Endothelial cell of hepatic sinusoid (primary cell): ENCODE results near the gene SMARCB1.
"Not testable (repeated sequence)": the region's sequence is repeated elsewhere in the genome, so short reads cannot be mapped to it uniquely, and the experiment has no call there.

Experiments
- in situ Hi-C: cut with HindIII; loops from 2 replicates; pipeline ENCODE4 v1.10.0; 2017; ENCODE audit warnings: low sequenced_read_pairs

The SMARCB1 gene

DNA sequence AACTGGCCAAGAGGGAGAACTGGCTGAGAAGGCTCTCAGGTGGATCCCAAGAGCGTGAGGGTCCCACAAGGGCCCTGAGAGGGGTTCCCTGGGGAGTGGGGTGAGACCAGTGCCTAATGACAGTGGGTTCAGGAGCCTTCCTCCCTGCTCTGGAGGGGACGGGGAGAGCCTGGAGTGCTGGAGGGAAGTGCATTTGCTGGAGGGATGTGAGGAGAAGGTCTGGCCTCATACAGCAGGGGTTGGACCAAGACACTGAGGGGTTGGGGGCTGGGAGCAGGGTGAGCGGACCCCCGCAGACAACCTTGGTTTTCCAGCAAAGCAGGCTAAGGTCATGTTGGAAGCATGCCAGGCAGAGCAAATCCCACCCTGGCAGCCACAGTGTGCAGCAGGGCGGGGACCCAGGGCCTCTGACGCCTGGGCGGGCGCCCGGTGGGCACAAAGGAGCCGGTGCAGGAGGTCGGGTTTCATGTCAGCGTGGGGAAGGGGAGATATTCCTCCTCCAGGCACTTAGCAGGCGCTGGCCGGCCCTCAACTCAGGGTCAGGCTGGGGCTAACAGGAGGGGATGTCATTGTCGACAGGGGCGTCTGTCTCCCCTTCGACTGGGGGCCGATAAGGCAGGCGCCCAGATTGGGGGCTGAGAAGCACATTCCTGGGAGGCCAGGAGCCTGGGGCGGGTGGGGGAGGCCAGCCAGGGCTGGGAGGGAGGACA is 55.1 kb downstream of the SMARCB1 start:
- in situ Hi-C loops = no loop called here

- in situ Hi-C loops = no loop called here
These were observed 55.8 kb downstream of the SMARCB1 start for GRCh38 chr22:23842599-23842998.

GRCh38 chr22:23844739-23845202 is 58.0 kb downstream of the SMARCB1 start:
- in situ Hi-C loops = no loop called here

DNA sequence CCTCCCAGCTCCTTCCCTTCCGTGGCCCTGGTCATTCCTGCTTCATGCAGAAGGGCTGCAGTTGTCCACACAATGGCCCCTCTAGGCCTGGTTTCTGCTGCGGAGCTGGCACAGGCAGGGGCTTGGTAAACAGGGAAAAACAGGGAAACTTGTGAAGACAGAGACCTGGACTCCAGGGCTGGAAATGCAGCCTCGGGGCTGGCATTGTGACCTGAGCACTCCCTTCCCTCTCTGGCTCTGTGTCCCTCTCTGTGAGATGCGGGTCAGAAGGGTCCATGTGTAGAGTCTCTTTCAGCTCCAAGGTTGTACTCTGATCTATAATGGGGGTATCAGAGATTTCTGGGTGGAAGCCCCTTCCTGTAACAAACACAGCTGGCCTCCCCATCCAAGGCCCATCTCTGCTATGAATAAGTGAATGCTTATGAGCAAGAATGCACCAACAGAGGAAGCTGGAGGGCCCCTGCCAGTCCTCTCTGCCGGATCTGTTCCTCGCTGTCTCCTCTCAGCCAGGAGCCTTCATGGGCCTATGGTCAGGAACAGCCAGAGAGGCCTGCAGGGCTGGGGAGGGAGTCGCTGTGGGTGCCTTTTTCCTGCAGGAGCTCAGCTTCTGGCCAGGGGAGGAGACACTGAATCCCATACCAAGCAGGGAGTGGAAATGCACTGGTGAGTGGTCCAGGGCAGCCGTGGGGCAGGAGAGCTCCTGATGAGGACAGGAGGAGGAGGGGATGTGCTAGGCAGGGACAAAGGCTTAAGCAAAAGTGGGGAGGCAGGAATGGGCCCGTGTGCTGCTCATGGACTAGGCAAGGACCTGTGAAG is 58.7 kb downstream of the SMARCB1 start:
- in situ Hi-C loops = no loop called here

- in situ Hi-C loops = no loop called here
These were observed 59.3 kb downstream of the SMARCB1 start for GRCh38 chr22:23846081-23846469.

DNA sequence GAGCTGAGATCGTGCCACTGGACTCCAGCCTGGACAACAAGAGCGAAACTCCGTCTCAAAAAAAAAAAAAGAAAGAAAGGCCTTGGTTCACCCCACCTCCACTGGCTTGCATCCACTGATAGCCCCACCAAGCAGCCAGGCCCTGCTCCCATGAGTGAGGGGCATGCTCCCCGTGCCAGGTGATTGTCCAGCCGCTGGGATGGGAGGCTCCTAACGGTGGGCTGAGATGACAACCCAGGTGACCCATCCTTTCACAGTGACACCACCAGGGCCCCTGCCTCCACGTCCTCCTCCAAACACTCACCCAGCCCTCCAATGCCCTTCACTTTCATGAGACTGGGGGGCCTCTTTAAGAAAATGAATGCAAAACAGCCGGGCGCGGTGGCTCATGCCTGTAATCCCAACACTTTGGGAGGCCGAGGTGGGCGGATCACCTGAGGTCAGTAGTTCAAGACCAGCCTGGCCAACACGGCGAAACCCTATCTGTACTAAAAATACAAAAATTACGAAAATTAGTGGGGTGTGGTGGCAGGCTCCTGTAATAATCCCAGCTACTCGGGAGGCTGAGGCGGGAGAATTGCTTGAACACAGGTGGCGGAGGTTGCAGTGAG is 60.6 kb downstream of the SMARCB1 start:
- in situ Hi-C loops = no loop called here

DNA sequence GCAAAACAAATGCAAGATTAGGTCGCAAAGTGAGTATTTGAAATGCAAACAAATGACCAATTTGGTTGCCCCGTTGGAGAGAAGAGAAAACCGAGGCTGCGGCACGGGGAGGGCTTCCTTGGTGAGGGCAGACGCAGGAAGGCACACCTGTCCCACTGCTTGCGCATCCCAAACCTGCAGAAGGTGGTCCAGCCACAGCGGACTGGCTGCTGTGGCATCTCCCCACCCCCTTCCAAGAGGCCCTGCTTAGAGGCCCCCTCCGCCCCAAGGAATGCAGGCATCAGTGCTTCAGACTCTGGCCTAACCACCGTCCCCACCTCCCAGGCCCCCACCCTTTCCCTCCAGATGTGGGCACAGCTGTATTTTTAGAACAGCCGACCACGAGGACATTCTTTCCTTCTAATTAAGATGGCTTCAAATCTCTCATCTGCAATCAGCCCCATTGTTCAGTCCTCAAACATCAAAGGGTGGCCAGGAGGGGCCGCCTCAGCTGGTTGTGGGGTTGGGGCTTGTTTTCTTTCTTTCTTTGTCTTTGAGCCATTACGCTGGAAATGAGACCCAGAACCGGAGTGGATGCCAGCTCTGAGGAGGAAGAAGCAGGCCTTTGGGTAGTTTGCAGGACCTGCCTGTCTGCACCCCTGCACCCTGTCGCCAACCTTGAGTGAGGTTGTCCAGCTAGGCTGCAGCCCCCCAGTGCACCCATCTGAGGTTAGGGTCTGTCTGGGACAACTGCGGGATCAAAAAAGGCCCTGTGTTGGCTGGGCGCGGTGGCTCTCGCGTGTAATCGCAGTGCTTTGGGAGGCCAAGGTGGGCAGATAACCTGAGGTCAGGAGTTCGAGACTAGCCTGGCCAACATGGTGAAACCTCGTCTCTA is 61.5 kb downstream of the SMARCB1 start:
- in situ Hi-C loops = no loop called here

GRCh38 chr22:23849009-23850006 is 62.5 kb downstream of the SMARCB1 start:
- in situ Hi-C loops = no loop called here

DNA sequence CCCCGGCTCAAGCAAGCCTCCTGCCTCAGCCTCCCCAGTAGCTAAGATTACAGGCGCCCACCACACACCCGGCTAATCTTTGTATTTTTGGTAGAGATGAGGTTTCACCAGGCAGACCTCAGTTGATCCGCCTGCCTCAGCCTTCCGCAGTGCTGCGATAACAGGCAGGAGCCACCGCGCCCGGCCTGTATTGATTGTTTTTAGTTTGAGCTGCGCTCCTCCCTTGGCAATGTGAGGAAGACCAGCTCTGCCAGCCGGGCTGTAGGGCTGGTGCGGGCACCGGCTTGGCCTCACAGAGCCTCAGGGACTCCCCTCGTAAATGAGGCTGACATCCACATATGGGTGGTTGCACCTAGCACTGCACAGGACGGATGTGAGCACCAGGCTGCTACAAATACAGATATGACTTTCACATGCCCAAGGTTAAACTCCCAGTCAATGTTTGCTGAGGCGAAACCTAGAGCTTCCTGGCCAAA is 63.4 kb downstream of the SMARCB1 start:
- in situ Hi-C loops = no loop called here

DNA sequence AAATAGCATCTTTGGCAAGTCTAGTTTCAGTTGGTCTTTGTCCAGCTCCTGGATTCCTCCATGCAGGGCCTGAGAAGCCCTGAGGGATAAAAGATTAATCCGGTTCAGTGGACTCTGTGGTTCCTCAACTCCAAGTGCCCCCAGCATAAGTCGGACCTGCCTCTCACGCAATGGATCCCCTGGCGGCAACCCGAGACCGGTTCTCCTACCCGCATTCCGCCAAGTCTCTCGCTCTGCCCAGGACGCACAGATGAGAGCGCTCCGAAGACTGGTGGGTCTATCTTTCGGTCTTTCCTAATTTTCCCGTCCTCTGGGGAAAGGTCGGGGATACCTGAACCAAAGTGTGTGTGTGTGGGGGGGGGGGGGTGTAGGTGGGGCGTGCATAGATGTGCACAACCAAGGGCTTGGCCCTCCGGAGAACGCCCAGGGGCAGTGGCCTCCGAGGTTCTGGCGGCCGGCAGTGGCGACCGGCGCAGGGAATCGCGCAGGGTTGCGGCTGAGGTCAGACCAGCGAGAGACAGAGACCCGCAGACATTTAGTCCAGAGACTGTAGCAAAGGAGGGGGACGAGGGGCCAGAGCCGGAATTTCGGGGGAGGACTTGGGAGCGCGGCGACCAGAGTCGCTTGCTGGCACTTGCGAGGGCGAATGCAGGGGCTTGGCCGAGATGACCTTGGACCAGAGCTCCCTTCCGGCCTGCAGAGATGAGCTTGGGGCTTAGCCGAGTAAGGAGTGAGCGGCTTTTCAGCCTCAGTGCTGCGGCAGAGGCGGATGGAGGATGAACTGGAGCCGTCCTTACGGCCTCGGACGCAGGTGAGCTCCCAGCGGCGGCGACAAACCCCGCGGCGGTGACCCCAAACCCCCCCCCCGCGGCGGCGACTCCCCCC is 70.2 kb downstream of the SMARCB1 start:
- in situ Hi-C loops = no loop called here

- in situ Hi-C loops = no loop called here
These were observed 71.1 kb downstream of the SMARCB1 start, which contains the start of gene SLC2A11 for GRCh38 chr22:23857606-23858483. SLC2A11 (plus strand) TSS chr22:23857875; CDS start chr22:23858000, 125 bp downstream.

DNA sequence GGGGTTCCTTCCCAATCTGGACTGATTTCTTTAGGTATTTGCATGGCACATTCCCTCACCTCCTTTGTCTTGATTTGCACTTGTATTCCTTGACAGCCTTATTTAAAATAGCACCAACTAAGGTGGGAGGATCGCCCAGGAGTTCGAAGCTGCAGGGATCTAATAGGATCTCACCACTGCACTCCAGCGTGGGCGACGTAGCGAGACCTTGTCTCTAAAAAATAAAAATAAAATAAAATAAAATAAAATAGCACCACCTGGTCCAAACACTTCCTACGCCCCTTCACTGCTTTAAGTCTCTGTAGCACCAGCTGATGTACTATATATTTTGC is 71.7 kb downstream of the SMARCB1 start:
- in situ Hi-C loops = no loop called here

DNA sequence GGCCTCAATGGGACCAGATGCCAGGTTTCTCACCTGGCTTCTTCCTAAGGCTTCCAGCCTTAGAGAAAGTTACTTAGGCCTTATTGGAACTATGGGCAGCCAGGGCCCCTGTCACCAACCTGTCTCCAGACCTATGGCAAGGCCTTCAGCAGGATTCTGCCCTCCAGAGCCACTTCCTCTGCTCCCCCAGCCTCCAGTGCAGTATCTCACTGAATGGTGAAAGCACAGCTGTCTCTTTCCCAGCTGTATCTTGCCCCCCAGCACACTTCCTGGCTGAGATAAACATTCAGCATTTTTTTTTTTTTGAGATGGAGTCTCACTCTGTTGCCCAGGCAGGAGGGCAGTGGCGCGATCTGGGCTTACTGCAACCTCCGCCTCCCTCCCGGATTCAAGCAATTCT is 72.4 kb downstream of the SMARCB1 start:
- in situ Hi-C loops = no loop called here

- in situ Hi-C loops = not testable (repeated sequence)
These were observed 73.4 kb downstream of the SMARCB1 start for GRCh38 chr22:23860187-23860586.

GRCh38 chr22:23862103-23862502 is 75.3 kb downstream of the SMARCB1 start:
- in situ Hi-C loops = no loop called here

DNA sequence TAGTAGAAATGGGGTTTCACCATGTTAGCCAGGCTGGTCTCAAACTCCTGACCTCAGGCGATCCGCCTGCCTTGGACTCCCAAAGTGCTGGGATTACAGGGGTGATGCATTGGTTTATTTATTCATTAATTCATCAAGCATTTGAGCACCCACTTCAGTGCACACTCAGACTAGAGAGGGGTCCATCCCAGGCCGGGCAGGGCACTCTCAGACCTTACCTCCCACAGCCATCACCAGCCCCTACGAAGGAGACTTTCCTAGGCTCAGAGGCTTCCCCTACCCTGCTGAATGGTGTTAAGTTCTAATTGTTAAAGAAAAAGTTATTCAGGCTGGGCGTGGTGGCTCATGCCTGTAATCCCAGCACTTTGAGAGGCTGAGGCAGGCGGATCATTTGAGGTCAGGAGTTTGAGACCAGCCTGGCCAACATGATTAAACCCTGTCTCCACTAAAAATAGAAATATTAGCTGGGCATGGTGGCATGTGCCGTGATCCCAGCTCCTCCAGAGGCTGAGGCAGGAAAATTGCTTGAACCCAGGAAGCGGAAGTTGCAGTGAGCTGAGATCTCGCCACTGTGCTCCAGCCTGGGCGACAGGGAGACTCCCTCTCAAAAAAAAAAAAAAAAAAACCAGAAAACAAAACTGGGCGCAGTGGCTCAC is 77.9 kb downstream of the SMARCB1 start:
- in situ Hi-C loops = not testable (repeated sequence)

DNA sequence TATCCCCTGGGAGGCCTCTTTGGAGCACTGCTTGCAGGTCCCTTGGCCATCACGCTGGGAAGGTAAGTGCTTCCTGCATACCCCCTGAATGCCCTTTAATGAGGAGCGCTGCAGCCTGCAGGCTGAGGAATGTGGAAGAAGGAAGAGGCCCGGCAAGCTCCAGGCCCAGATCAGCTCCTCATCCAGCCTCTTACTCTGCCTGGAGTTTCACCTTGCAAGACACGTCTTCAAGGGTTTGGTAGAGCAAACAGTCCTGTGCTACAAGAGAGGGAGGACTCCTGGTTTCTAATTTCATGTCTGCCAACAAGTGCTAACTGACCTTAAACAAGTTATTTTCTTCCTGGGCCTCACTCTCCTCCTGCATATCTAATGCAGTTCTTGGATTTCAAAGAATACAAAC is 81.8 kb downstream of the SMARCB1 start:
- in situ Hi-C loops = no loop called here
